CD4-positive, alpha-beta T cell treated with Interleukin-6 for 4 hours (primary cell): ENCODE measurements around the gene SPEF1.
A peak's percentile ranks its signal among the peaks of the same experiment; 100 is the strongest.
"Not testable (repeated sequence)": the region's sequence is repeated elsewhere in the genome, so short reads cannot be mapped to it uniquely, and the experiment has no call there.

Experiments
- DNase-seq: peaks from one replicate; pipeline ENCODE4 v3.0.0-alpha.2; 2020; ENCODE audit warnings: mixed read lengths

The SPEF1 gene, protein sequence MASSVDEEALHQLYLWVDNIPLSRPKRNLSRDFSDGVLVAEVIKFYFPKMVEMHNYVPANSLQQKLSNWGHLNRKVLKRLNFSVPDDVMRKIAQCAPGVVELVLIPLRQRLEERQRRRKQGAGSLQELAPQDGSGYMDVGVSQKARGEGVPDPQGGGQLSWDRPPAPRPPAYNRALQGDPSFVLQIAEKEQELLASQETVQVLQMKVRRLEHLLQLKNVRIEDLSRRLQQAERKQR

DNA sequence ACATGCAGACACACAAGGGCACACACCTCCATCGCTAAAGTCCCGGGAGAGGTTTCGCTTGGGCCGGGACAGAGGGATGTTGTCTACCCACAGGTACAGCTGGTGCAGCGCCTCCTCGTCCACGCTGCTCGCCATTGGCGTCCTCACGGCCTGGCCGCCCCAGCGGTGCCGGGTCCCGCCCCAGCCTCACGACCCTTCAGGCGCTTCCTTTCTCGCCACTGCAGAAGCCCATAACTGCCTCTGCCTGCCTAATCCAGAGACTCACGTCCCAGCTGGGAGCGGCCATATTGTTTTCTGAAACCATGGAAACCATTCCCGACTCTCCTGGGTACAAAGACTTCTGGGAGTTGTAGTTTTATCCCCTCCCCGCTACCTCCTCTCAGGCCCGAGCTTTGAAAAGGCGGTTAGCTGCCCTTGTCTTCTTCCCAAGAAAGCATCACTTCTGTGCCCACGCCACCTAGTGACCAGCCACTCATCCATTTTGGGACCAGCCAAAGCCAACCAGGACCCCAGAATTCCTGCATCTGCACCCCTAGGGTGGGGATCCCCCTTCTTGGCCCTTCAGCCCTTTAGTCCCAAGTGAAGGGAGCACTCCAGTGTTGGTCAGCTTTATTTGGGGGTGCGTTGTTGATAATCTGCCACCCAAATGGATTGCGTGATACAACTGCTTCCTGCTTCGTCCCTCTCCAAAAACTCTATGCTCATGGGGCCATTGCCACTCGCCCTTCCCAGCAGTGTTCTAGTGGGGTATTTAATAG lies at the start of gene SPEF1:
Gene SPEF1 (minus strand): TSS at position 296 of the 758 bp plus-strand sequence. CDS start 161 bp downstream, at position 135.
- peak; percentile 51 for DNase-seq

DNA sequence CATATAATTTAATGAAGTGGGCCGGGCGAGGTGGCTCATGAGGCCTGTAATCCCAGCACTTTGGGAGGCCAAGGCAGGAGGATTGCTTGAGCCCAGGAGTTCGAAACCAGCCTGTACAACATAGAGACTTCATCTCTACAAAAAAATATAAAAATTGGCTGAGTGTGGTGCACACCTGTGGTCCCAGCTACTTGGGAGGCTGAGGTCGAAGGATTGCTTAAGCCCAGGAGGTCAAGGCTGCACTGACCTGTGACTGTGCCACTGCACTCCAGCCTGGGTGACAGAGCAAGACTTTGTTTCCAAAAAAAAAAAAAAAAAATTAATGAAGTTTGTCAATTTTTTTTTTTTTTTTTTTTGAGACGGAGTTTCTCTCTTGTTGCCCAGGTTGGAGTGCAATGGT lies 48.6 kb upstream of the SPEF1 start:
- not testable (repeated sequence) for DNase-seq

DNA sequence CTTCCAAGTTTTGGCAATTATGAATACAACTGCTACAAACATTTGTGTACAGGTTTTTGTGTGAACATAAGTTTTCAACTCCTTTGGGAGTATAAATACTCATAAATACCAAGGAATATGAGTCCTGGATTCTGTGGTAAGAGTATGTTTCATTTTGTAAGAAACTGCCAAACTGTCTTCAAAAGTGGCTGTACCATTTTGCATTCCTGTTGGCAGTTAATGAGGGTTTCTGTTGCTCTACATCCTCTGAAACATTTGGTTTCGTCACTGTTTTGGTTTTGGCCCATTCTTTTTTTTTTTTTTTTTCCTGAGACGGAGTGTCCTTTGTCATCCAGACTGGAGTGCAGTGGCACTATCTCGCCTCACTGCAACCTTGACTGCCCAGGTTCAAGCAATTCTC lies 47.5 kb upstream of the SPEF1 start:
- DNase-seq: no peak

DNA sequence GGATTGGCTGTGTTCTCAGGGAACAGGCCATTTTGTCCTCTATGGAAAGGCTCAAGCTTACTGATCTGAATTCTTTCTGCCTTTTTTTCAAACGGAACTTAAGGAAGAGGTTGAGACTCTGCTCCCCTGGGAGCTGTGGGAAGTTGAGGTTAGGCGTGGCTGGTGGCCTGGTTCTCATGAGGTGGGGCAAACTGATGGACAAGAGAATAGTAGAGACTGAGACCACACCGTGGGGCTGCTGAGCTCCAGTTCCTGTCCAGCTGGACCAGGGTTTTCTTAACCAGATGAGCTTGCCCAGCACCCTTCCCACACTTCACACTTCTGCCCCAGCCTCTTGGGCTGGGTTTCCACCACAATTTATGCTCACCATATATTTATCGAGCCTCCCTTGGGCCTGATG lies 45.2 kb upstream of the SPEF1 start:
- no peak for DNase-seq

DNA sequence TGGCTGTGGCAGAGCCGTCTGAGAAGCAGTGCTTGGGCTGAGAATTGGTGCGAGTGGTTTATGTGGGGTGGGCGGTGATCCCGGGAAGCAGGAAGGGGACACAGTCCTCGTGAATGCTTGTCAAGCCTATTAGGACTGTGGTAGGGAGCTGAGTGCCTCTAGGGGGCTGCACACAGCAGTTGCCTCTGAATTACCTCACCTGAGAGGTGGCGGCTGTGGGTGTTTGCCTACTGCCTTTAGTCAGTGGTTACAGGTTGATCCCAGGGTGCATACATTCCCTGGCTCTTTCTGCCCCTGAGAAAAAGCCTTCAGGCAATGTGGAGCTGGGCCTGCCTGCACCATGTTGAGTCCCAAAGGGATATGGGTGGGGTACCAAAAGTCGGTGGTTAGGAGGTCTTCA lies 44.3 kb upstream of the SPEF1 start:
- DNase-seq: no peak

DNA sequence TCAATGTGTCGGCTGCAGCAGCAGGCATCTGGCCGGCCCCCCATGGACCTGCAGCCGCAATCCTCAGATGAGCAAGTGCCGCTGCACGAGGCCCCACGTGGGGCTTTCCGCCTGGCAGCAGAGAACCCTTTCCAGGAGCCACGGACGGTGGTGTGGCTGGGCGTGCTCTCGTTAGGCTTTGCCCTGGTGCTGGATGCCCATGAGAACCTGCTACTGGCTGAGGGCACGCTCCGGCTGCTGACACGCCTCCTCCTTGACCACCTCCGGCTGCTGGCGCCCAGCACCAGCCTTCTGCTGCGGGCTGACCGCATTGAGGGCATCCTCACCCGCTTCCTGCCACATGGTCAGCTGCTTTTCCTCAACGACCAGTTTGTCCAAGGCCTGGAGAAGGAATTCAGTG lies 42.6 kb upstream of the SPEF1 start:
- no peak for DNase-seq

DNA sequence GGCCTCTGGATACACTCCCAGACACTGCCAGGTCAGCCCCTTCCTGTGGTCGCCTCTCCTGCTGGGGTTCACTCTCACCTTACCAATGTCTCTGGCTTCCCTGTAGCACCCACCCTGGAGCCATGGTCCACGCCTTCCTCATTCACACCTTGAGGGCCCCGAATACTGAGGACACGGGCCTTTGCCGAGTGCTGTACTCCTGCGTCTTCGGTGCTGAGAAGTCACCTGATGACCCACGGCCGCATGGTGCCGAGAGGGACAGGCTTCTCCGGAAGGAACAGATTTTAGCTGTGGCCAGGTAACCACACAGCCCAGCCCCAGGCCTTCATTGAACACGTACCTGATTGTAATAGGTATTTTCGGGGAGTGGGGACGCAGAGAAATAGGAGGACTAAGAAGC lies 40.7 kb upstream of the SPEF1 start:
- DNase-seq: no peak

DNA sequence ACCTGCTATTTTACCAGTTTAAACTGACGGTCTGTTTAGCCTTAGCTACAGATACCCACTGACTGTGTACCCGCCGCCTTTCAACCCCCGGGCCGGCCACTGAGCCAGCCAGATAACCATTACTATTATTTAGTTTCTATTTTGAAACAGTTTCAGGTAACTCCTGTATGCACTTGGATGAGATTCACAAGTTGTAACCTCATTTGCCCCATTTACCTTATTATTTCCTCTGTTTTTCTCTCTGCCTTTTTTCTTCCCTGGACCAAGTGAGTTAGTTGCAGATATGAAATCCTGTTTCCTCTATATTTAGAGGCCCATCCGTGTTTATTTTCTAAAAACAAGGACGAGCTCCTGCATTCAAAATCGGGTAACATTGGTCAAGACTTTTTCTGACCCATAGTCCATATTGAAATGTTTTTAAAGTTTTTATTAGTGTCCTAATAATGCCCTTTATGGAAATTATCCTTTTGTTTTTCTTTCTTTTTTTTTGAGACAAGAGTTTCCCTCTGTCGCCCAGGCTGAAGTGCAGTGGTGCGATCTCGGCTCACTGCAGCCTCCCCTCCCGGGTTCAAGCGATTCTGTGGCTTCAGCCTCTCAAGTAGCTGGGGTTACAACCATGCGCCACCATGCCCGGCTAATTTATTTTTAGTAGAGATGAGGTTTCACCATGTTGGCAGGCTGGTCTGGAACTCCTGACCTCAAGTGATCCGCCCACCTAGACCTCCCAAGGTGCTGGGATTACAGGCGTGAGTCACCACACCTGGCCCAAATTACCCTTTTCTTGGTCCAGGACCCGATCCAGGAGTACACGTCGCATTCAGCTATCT lies 39.9 kb upstream of the SPEF1 start:
- no peak for DNase-seq

DNA sequence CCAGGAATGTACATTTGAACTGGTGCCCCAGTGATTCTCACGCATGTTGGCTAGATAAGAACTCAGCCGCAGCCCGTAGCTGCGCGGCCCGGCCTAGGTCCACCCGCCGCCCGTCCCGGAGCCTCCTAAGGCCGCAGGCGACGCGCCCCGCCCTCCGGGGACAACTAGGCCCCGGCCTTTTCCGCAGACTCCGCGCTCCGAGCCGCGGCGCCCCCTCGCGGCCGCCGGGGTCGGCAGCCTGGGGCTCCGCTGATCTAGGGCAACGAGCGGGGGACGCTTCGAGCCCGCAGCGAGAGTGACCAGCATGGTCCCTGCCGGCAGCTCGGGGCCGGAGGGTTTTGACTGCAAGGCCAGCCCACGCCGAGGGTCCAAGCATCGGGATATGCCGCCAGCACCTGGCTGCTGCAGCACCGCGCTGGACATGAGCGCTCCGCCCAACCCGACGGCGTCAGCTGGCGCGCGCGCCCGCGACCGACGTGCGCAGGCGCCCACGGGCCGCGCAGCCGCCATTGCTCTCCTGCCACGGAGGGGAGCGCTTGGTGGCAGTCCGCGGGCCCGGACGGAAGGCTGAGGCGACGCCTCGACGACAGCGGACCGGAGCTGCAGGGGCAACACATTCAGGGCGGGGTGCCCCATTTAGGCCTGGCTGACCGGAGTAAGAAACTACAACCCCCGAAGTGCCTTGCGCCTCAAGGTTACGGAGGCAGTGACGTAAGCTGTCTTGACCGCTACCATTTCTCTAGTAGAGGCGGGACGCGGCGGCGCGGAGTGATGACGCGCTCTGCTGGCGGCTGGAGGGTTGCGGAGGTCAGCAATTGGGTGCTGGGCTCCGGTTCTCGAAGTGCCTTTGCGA lies 39.0 kb upstream of the SPEF1 start, which contains the start of gene AP5S1:
Gene AP5S1 (plus strand): TSS at position 500 of the 853 bp plus-strand sequence. CDS start 1,571 bp downstream, outside the sequence.
- peak; percentile 92 for DNase-seq

DNA sequence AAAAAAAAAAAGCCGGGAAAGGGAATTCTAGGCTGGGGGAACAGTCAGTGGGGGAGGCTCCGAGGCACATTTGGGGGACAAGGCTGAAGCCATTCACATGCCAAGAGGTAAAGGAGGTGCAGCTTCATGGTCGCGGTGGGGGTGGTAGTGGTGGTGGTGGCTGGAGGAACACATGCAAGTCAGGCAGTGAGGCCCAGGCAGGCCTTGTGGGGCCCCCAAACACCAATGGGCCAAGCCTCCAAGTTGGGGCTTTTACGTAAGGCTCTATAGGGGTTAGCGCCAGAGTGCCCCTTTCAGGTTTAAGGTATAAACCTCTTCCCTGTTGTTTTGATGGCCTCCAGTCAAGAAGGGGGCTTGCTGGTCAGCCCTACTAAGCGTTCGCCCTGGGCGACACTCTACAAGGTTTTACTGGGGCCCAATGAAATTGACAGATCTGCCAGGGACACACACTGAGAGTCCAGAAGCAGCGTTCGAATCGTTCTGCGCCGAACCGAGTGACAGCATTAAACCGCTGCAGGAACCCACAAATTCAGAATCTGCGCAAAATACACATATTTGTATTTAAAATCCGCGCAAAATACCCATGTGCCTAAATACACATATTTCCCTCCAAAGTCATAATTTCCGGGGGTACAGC lies 38.3 kb upstream of the SPEF1 start:
- no peak for DNase-seq

DNA sequence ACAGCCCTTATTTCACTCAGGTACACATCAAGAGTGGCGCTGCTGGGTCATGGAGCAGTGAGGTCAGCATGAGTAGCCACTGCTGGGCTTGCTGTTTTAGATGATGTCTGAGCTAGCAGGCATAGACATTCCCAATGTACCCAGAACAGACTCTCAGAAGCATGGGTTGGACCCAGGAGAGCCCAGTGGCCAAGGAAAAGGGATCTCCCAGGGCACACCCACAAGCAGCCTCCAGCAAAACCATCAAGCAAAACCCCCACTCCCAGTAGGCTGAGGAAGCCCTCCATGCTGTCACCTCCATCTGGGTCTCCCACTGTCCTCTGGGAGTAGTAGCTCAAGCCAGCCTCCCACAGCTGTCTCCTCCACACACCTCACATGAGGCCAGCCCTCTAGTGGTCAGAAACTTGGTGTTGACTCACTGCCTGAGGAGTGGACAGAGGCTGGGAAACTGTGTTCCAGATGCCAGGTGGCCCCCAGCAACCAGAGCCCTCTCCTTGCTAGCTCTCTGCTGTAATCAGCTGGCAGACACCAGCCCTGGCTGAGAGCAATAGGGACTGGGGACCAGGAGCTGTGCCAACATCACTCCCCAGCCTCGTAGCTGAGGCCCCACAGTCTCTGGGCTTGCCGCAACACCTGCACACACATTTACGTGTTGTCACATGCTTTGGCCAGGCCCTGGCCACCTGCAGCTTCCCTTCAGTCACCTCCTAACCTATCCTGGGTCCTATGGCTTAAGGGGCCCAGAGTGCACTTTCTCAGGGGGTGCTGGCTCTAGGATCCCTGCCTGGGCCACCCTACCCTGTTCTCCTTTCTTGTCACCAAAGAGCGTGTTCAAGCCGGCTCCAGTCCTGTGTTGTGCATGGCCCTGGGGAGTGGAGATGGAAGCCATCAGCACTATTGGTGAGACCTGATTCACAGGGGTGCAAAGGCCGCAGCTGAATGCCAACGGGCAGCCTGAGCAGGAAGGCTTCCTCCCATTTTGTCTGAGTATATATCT lies 37.2 kb upstream of the SPEF1 start:
- DNase-seq: peak; percentile 30

DNA sequence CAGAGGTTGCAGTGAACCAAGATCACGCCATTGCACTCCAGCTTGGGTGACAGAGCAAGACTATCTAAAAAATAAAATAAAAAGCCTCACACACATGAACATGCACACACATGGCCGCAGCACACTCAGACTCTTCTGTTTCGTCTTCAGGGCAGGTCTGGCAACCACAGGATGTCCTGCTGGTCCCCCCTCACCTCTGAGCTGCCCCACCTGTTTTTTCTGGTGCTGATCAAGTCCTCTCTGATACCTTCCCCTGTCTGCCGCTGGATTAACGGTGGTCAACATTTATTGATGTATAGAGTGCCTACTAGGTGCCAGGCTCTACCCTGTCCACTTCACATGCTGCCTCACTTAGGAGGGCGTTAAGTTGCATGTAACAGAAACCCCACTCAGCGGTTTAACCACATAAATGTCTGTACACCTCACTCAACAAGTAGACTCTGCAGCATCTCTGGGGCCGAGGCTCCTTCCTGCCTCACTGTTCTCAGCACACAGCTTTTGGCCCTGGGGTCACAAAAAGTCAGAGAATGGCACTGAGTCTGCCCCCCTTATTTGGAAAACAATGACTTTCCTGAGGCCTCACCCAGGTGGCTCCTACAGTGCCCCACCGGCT lies 34.6 kb upstream of the SPEF1 start:
- peak; percentile 74 for DNase-seq

DNA sequence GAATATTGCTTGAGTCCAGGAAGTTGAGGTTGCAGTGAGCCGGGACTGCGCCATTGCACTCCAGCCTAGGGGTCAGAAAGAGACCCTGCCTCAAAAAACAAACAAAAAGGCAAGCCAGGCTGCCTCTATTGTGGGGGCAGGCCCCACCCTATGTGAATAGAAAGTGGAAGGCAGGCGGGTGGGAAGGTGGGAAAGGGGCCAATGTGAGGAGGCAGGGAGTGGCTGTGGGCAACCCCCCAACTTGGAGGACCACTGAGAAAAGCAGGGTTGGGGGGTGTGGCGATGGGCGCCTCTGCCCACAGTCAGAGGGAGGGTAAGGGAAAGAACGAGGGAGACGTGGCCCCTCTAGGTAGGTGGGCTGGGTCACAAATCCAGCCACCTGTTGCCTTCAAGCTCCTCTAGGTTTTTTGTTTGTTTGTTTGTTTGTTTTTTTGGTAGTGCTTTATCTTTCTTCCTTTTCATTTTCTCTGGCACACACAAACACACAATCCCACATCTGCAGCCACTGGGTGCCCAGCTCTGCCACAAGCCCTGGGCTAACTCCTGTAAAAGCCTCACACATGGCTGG lies 33.8 kb upstream of the SPEF1 start:
- DNase-seq: no peak

DNA sequence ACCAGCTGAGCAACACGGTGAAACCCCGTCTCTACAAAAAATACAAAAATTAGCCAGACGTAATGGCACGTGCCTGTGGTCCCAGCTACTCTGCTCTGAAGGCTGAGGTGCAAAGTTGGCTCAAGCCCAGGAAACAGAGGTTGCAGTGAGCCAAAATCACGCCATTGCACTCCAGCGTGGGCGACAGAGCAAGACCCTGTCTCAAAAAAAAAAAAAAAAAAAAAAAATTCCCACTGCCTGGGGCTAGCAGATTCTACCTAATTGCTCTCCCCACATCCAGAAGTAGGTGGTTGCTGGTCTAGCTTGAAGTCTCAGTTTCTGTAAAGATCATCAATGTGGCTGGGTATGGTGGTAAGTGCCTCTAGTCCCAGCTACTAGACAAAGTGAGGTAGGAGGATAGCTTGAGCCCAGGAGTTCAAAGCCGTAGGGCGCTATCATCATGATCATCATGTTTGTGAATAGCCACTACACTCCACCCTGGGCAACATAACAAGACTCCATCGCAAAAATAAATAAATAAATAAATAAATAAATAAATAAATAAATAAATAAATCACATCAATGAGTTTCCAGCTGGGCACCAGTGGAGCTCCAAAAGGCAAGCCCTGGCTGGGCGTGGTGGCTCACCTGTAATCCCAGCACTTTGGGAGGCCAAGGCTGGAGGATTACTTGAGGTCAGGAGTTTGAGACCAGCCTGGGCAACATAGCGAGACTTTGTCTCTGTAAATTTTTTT lies 32.8 kb upstream of the SPEF1 start:
- peak; percentile 37 for DNase-seq

DNA sequence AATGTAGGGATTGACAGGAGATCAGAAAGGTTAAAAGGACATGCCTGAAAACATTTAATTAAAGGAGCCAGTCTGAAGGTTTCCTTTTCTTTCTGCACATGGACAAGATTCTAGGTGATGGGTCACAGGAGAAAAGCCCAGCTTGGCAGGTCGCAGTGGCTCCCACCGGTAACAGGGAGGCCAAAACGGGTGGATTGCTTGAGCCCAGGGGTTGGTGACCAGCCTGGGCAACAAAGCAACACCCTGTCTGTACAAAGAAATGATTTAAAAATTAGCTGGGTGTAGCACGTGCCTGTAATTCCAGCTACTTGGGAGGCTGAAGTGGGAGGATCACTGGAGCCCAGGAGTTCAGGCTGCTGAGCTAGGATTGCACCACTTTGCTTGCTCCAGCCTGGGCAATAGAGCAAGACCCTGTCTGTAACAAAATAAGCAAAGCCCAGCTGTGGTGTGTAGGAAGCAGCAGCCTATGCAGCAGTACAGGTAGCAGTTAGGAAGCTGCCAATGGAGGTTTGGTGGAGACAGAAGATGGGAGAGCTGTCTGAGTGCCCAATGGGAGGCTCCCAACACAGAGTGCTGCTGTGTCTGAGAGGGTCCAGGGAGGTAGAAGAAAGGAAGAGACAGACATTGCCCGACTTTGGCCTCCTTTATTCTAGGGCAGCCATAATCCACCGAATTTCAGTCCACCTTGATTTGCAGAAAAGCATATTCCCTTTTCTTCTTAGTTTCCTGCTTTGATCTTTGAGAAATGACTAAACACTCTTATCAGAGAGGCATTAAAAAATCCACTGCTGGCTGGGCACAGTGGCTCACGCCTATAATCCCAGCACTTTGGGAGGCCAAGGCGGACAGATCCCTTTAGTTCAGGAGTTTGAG lies 32.0 kb upstream of the SPEF1 start:
- no peak for DNase-seq

DNA sequence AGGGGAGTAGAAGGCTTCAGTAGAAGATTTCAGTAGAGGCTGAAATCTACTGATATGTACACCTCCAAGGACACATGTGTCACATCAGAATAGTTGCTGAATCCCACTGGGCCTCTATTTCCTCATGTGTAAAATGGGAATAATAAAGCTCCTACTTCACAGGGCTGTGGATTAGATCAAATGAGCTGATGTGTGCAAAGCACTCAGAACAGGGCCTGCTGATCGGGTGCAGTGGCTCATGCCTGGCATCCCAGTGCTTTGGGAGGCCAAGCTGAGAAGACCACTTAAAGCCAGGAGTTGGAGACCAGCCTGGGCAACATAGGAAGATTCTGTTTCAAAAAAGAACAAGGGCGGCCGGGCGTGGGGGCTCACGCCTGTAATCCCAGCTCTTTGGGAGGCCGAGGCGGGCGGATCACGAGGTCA lies 31.0 kb upstream of the SPEF1 start:
- no peak for DNase-seq

DNA sequence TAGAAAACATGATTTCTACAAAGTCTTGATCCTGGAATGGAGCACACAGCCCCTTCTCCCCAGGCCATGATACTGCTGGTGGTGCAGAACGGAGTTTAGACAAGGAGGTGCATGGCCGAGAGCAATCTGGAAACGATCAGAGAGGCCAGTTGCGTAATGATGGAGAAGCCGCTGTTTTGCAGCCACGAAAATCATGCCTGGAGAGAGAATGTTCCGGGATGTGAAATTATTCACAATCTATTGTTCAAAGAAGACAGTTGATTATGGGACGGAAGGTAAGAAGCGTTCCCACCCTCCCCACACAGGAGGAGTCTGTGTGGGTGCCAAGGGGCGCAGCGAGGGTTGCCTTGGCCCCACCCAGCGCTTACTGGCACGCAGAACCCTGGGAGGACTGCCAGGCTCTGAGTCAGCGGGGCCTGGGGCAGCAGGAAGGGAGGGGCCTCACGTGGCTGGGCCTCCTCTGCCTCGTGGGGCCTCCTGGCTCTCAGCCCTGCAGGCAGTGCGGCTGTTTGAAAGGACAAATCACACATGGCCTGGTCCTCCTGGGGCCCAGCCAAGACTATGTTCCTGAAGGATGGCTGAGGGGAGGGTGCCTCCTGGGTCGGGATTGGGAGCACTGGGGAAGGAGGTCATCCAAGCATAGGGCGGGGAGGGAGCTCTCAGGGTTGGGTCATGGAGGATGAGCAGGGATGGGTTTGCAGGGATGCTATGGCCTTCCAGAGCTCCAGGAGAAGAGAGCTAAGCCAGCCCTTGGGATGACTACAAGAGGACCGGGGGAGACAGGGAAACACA lies 30.4 kb upstream of the SPEF1 start:
- peak; percentile 98 for DNase-seq
